ENCODE results near the gene GJC2. TPM values are rescaled to one million over a fixed set of nuclear protein-coding genes. Genes with fewer than 3 reads are reported as not detected.
A peak's percentile ranks its signal among the peaks of the same experiment; 100 is the strongest.

Gene GJC2
- total RNA-seq, 1 donor from 2014 or later = 0.65 TPM

GRCh38 chr1:228102791-228103620, 46.7 kb upstream of the GJC2 start, which contains the start of gene C1orf35:
Gene C1orf35 (minus strand): TSS chr1:228103325. CDS start chr1:228103227, 98 bp downstream.
- Mint-ChIP-seq H3K9me3 (no peaks in the 10 kb centered on the region), H3K4me1 (peaks cover 22% of the 10 kb centered on the region), H3K27me3 (ENCODE audit: low read depth) (peaks cover 4% of the 10 kb centered on the region), H3K36me3 (ENCODE audit: low read depth) (peaks cover 10% of the 10 kb centered on the region), H3K27ac (ENCODE audit: unreplicated experiment) (peak within 1 kb of the TSS; percentile 97), H3K4me3 (peak within 1 kb of the TSS; percentile 93)
- TF ChIP-seq CTCF (conservative IDR thresholded peaks at IDR 0.05) = no peak
- DNase-seq (ENCODE audit: low read depth, low spot score) = peak; percentile 94

- Mint-ChIP-seq H3K27ac (ENCODE audit: unreplicated experiment) (no peak overlapping the region), H3K9me3 (no peaks in the 10 kb centered on the region), H3K36me3 (ENCODE audit: low read depth) (peaks cover 3% of the 10 kb centered on the region), H3K4me1 (peaks cover 36% of the 10 kb centered on the region), H3K4me3 (peak overlapping the region; percentile 93), H3K27me3 (ENCODE audit: low read depth) (peaks cover 8% of the 10 kb centered on the region)
- no peak for TF ChIP-seq CTCF (conservative IDR thresholded peaks at IDR 0.05)
- DNase-seq (ENCODE audit: low read depth, low spot score) = no peak
Measured at GRCh38 chr1:228104526-228105269, 45.0 kb upstream of the GJC2 start.

GRCh38 chr1:228105270-228105995, 44.3 kb upstream of the GJC2 start:
- peaks cover 3% of the 10 kb centered on the region for H3K36me3 Mint-ChIP-seq (ENCODE audit: low read depth)
- no peak for DNase-seq (ENCODE audit: low read depth, low spot score)
- H3K9me3 Mint-ChIP-seq = no peaks in the 10 kb centered on the region
- H3K4me1 Mint-ChIP-seq = peaks cover 41% of the 10 kb centered on the region
- peak overlapping the region; percentile 78 for H3K4me3 Mint-ChIP-seq
- H3K27me3 Mint-ChIP-seq (ENCODE audit: low read depth) = peaks cover 14% of the 10 kb centered on the region
- H3K27ac Mint-ChIP-seq (ENCODE audit: unreplicated experiment) = no peak overlapping the region
- no peak for TF ChIP-seq CTCF (conservative IDR thresholded peaks at IDR 0.05)

- H3K4me3 Mint-ChIP-seq = peak overlapping the region; percentile 78
- H3K4me1 Mint-ChIP-seq = peaks cover 40% of the 10 kb centered on the region
Measured at GRCh38 chr1:228105996-228106799, 43.5 kb upstream of the GJC2 start.

More at GRCh38 chr1:228105996-228106799, 43.5 kb upstream of the GJC2 start:
- peaks cover 16% of the 10 kb centered on the region for H3K27me3 Mint-ChIP-seq (ENCODE audit: low read depth)
- H3K36me3 Mint-ChIP-seq (ENCODE audit: low read depth) = peaks cover 3% of the 10 kb centered on the region
- H3K27ac Mint-ChIP-seq (ENCODE audit: unreplicated experiment) = no peak overlapping the region
- no peaks in the 10 kb centered on the region for H3K9me3 Mint-ChIP-seq
- no peak for DNase-seq (ENCODE audit: low read depth, low spot score)
- no peak for TF ChIP-seq CTCF (conservative IDR thresholded peaks at IDR 0.05)

Measured in neural crest cell (in vitro differentiated cells).